ENCODE data around the gene PSMC3IP.
A peak's percentile ranks its signal among the peaks of the same experiment; 100 is the strongest.
"Not testable (repeated sequence)": the region's sequence is repeated elsewhere in the genome, so short reads cannot be mapped to it uniquely, and the experiment has no call there.

Gene PSMC3IP, protein sequence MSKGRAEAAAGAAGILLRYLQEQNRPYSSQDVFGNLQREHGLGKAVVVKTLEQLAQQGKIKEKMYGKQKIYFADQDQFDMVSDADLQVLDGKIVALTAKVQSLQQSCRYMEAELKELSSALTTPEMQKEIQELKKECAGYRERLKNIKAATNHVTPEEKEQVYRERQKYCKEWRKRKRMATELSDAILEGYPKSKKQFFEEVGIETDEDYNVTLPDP

DNA sequence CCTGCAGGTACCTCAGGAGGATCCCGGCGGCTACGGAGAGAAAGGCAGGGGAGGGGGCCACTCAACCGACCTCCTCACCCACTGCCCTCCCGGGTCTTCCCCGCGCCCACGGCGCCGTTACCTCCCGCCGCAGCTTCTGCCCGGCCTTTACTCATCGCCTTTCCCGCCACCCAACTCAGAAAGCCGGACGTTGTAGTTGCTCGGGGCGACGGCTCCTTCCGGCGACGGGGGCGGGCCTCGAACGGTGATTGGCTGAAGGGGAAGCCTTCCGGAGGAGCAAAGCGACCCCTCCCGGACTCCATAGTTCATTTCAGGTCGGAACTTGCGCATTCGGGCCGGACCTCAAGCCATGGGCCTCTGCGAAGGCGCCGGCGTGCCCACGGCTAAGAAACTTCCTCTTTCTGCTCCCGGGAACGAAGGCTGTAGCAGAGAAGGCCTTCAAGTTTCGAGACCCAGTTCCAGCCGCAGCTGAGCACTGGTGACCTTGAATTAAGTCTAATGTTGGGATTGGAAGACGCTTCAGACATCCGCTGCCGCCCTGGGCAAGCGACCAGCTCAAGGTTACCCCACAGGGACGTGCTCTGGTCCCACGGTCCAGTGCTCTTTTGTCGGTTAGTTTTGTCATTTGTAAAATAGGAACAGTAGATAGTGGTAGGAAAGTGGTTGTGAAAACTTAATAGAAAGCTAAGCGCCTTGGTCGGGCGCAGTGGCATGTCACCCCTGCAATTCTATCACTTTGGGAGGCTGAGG is at the start of gene PSMC3IP:
Gene PSMC3IP (minus strand): TSS at position 198 of the 750 bp plus-strand sequence. CDS start 43 bp downstream, at position 155.
- peak; percentile 95 for DNase-seq (ENCODE audit: low spot score)
- TF ChIP-seq, protein P1, sequence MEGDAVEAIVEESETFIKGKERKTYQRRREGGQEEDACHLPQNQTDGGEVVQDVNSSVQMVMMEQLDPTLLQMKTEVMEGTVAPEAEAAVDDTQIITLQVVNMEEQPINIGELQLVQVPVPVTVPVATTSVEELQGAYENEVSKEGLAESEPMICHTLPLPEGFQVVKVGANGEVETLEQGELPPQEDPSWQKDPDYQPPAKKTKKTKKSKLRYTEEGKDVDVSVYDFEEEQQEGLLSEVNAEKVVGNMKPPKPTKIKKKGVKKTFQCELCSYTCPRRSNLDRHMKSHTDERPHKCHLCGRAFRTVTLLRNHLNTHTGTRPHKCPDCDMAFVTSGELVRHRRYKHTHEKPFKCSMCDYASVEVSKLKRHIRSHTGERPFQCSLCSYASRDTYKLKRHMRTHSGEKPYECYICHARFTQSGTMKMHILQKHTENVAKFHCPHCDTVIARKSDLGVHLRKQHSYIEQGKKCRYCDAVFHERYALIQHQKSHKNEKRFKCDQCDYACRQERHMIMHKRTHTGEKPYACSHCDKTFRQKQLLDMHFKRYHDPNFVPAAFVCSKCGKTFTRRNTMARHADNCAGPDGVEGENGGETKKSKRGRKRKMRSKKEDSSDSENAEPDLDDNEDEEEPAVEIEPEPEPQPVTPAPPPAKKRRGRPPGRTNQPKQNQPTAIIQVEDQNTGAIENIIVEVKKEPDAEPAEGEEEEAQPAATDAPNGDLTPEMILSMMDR (IDR thresholded peaks at IDR 0.05; ENCODE audit: extremely low read depth, missing control alignments) = peak; percentile 19

DNA sequence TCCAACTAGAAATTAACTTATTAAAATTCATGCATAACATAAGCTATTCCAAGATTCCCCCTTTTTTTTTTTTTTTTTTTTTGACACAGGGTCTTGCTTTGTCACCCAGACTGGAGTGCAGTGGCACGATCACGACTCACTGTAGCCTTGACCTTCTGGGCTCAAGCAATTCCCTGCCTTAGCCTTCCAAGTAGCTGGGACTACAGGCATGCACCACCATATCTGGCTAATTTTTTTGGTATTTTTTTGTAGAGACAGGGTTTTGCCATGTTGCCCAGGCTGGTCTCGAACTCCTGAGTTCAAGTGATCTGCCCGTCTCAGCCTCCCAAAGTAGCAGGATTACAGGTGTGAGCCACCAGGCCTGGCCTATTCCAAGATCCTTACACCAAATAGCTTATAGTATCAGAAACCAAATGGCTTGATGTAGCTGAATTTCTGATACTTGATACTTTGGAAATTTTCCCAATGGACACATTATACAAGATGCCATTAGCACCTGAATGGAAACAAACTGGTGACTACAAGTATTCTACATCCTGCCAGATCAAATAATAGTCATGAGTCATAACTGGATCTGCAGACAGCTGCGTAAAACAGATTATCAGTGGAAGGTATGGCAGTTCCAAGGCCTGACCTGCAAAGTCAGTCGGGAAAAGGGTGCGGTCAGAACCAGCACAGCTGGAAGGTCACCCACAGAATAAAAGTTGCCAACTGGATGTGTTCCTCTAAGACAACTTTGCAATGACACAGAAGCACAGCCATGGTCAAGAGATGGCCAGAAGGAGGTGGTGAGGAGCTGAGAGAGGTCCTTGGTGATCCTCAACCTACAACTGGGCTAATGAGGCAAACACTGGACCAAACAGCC is 46.4 kb upstream of the PSMC3IP start:
- TF ChIP-seq, protein P1 (IDR thresholded peaks at IDR 0.05; ENCODE audit: extremely low read depth, missing control alignments) = no peak
- no peak for DNase-seq (ENCODE audit: low spot score)

DNA sequence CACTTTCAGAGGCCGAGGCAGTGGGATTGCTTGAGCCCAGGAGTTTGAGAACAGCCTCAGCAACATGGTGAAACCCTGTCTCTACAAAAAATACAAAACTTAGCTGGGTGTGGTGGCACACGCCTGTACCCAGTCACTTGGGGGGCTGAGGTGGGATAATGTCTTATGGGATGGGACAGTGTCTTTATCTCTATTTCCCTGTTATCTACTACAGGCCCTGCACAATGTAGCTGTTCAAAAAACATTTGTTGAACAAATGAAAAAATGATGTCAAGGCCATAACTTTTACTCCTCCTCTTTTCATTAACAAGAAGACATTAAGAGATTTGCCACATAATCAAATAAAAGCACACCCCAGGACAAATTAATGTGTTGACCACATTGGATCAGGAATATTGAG is 45.7 kb upstream of the PSMC3IP start:
- TF ChIP-seq, protein P1 (IDR thresholded peaks at IDR 0.05; ENCODE audit: extremely low read depth, missing control alignments) = no peak
- no peak for DNase-seq (ENCODE audit: low spot score)

- not testable (repeated sequence) for DNase-seq (ENCODE audit: low spot score)
Observed at GRCh38 chr17:42621987-42622386, 44.5 kb upstream of the PSMC3IP start.

GRCh38 chr17:42618442-42619150 is 41.1 kb upstream of the PSMC3IP start:
- TF ChIP-seq, protein P1 (IDR thresholded peaks at IDR 0.05; ENCODE audit: extremely low read depth, missing control alignments) = peak; percentile 21
- DNase-seq (ENCODE audit: low spot score) = peak; percentile 79

DNA sequence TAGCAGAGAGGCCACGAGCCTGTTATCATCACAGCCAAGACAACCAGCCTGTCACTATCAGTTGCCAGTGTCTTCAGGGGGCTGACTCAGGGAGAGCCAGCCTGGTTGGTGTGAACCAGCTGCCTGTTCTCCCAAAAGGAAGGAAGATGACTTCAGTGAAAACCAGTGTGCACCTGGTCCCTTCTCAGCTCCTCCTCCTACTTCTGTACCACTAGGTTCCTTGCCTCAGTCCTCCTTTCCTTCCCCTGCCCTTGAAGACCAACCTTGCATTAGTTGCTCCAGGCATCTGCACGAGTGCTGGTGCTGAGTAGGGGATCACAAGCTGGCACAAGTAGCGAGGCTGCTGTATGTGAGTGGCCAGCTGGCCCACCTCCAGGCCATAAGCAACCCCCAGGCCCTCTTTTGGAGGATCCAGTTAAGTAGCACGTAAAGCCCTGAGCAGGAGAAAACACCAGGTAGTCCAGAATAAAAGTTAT is 40.5 kb upstream of the PSMC3IP start:
- TF ChIP-seq, protein P1 (IDR thresholded peaks at IDR 0.05; ENCODE audit: extremely low read depth, missing control alignments) = no peak
- peak; percentile 30 for DNase-seq (ENCODE audit: low spot score)

- no peak for DNase-seq (ENCODE audit: low spot score)
- TF ChIP-seq, protein P1 (IDR thresholded peaks at IDR 0.05; ENCODE audit: extremely low read depth, missing control alignments) = no peak
Observed at GRCh38 chr17:42613699-42614295, 36.3 kb upstream of the PSMC3IP start.

Data from GM20000 (cell line).